ENCODE measurements around the gene MARK4.

GRCh38 chr19:45293682-45294081 is 42.6 kb downstream of the MARK4 start:
- TF ChIP-seq, protein P1, sequence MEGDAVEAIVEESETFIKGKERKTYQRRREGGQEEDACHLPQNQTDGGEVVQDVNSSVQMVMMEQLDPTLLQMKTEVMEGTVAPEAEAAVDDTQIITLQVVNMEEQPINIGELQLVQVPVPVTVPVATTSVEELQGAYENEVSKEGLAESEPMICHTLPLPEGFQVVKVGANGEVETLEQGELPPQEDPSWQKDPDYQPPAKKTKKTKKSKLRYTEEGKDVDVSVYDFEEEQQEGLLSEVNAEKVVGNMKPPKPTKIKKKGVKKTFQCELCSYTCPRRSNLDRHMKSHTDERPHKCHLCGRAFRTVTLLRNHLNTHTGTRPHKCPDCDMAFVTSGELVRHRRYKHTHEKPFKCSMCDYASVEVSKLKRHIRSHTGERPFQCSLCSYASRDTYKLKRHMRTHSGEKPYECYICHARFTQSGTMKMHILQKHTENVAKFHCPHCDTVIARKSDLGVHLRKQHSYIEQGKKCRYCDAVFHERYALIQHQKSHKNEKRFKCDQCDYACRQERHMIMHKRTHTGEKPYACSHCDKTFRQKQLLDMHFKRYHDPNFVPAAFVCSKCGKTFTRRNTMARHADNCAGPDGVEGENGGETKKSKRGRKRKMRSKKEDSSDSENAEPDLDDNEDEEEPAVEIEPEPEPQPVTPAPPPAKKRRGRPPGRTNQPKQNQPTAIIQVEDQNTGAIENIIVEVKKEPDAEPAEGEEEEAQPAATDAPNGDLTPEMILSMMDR (IDR thresholded peaks at IDR 0.05; ENCODE audit: poor library complexity) = no peak
- no peak for TF ChIP-seq EZH2phosphoT487 (IDR thresholded peaks at IDR 0.05; ENCODE audit: low read depth, severe bottlenecking, unreplicated experiment)

Data from hepatocyte (in vitro differentiated cells).